Smooth muscle cell of the brain vasculature (primary cell): ENCODE data around the gene DND1.
"Not testable (repeated sequence)": the region's sequence is repeated elsewhere in the genome, so short reads cannot be mapped to it uniquely, and the experiment has no call there.

Source experiments
- DNase-seq: peaks from one replicate; pipeline ENCODE4 v3.0.0-alpha.2; 2012; ENCODE audit warnings: low read depth, low spot score

Gene DND1

GRCh38 chr5:140673187-140673976, at the start of gene DND1:
Gene DND1, minus strand, starts transcription at chr5:140673576. Its CDS starts 34 bp downstream, at chr5:140673542.
- DNase-seq, result no peak

GRCh38 chr5:140721395-140721794, 48.0 kb upstream of the DND1 start:
- not testable (repeated sequence) for DNase-seq

DNA sequence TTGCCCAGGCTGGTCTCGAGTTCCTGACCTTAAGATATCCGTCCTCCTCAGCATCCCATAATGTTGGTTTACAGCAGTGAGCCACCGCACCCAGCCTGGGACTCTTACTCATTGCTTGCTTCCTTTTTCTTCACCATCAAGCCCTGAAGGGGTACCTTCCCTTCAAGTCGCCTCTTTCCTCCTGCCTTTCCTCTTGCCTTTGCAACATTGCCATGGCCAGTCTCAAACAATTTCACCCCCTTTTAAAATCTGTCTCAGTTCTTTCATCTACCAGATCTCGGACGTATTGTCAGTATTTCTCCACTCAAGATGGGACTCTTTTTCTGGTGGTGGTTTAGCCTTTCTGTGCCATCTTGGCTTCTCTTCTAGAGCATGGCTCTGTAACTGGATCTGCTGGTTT, 47.4 kb upstream of the DND1 start:
- not testable (repeated sequence) for DNase-seq

GRCh38 chr5:140718266-140718592, 44.9 kb upstream of the DND1 start:
- no peak for DNase-seq

- not testable (repeated sequence) for DNase-seq
These were observed 42.9 kb upstream of the DND1 start for GRCh38 chr5:140716238-140716637.

DNA sequence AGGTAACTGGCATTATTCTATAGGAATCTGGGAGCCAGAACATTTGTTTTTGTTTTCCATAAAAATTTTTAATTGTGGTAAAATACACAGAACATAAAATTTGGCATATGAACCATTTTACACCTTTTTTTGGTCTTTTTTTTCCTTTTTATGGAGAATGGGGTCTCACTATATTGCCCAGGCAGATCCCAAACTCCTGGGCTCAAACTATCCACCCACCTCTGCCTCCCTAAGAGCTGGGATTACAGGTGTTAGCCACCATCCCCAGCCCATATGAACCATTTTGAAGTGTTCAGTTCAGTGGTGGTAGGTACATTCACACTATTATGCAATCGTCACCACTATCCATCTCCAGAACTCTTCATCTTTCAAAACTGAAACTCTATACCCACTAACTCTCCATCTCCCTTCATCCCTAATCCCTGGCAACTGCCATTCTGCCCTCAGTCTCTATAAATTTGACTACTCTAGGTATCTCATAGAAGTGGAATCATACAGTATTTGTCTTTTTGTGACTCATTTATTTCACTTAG, 40.3 kb upstream of the DND1 start:
- DNase-seq, result no peak

DNA sequence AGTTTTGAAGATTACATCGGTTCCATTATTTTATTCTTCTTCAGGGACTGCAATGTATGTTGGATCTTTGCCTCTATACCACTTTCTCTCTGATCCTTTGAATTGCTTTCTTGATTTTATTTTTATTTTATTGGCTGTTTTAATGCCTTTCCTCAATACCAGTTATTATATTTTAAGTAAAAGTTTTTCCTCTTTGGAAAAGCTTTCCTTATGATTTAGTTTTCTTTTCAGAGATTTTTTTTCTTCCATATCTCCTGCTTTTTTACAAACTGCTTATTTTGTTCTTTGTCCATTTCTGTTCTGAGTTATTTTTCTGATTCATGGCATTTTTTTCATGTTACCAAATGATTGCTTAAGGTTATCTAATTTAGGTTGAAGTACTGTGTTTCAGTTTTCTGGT, 38.4 kb upstream of the DND1 start:
- no peak for DNase-seq

DNA sequence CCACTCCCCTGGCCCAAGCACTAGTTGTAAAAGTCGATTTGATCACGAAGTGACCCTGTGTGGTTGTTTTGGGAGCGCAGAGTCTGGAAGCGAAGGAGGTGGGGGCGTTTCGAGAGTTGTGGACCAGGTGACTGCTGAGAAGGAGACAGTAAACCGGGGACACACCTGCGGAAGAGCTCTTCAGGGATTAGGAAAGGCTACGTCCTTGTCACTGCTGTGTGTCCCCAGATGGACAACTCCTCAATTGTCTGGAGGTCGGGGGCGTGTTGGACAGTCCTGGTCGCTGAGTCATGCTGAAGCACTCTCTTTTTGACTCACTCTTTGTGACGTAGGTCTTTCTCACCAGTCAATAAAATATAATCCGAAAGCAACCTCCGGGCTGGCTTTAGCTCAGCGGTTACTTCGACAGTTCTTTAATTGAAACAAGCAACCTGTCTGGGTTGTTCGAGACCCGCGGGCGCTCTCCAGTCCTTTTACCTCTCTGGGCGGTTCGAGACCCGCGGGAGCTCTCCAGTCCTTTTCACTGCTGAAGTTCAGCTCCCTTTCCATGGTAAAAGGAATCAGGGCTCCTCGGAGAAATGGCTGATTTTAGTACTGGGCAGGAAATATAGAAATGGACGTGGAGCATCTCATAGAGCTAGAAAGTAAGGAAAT, 37.6 kb upstream of the DND1 start:
- peak; percentile 93 for DNase-seq

DNA sequence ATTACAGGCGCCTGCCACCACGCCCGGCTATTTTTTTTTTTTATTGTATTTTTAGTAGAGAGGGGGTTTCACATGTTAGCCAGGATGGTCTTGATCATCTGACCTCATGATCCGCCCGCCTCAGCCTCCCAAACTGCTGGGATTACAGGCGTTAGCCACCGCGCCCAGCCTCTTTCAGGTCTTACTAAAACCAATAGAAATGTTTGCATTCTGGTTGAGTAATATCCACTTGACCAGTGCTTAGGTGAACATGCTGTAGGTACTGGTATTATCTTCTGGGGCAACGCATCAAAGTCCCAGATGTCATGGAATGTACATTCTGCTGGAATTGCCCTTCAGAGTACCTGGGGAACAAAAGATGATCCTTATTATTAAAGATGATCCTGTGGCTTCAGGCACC, 35.4 kb upstream of the DND1 start:
- DNase-seq, result not testable (repeated sequence)

DNA sequence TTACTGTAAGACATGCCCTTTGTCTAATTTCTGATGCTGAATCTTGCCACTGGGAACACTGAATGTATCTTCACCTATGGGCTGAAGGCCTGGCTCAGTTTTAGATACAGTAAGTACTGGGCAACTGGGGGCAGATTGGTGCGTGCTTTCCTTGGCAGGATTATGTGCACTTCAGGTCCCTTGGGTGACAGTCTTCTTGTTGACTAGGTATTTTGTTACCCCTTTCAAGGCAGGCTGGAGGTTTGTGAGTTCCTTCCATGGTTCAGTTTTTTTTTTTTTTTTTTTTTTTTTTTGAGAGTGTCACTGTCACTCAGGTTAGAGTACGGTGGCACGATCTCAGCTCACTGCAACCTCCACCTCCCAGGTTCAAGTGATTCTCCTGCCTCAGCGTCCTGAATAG, 34.4 kb upstream of the DND1 start:
- DNase-seq, result no peak

GRCh38 chr5:140700177-140701144, 27.1 kb upstream of the DND1 start, which contains the start of gene ZMAT2:
Gene ZMAT2, plus strand, starts transcription at chr5:140700447. Its CDS starts 14 bp downstream, at chr5:140700461.
- peak; percentile 91 for DNase-seq

GRCh38 chr5:140696891-140697492, 23.6 kb upstream of the DND1 start:
- no peak for DNase-seq

- no peak for DNase-seq
These were observed 20.9 kb upstream of the DND1 start for GRCh38 chr5:140694276-140694675.

- DNase-seq, result peak; percentile 72
These were observed 17.9 kb upstream of the DND1 start, which contains the start of the genes HARS1 and HARS2 for GRCh38 chr5:140690941-140691924. Gene HARS1, minus strand, starts transcription at chr5:140691370. Its CDS starts 66 bp downstream, at chr5:140691304. Gene HARS2, plus strand, starts transcription at chr5:140691455. Its CDS starts 194 bp downstream, at chr5:140691649.

- DNase-seq, result no peak
These were observed 17.1 kb upstream of the DND1 start for GRCh38 chr5:140690376-140690932.

GRCh38 chr5:140678993-140679392, 5.6 kb upstream of the DND1 start:
- DNase-seq, result no peak

DNA sequence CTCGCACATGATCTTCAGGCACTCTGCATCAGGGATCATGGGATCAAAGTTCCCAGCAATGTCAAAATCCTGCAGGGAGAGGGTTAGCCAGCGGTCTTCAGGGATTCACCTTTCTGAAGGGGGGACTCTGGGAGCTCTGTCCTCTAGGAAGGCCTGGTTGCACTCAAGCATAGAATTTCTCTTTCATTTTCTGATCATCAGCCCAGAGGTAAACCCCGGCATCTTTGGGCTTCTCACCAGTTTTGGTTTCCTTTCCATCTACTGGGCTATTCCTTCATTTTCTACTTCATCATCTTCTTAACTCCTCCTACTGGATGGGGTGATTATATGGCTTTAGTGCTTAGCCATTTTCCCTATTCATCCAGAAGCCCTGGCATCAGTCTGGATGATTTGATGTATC, 4.6 kb upstream of the DND1 start:
- DNase-seq, result no peak

GRCh38 chr5:140674629-140675028, 1.3 kb upstream of the DND1 start:
- DNase-seq, result no peak

DNA sequence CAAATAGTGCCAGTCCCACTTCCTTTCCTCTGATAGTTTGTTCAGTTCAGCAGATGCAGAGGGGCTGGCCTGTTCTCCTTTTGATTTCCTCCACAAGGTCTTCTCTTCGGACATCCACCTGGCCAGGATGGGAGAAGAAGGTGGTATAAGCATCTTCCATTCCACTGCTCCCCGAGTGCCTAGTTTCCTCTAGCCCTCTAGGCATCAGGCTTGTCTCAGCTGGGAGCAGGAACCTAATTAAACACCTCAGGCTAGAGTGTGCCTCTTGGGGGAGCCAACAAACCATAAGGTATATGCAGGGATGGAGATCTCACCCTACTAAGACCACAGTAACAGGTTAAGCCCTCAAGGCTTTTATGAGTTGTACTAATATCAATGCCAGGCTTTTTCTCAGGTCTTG, 835 bp upstream of the DND1 start:
- DNase-seq, result no peak
